SH-SY5Y (cell line): ENCODE measurements around the gene ZFP57.

Experiments used
- GATA2 ChIP-seq: IDR thresholded peaks from 2 replicates; pipeline ENCODE4 v1.6.1; 2011; ENCODE audit warnings: mild to moderate bottlenecking, low read depth, low read length
- GATA3 ChIP-seq: IDR thresholded peaks from 2 replicates; pipeline ENCODE4 v1.6.1; 2011; ENCODE audit warnings: low read depth, mild to moderate bottlenecking, low read length, moderate library complexity

ZFP57 gene

DNA sequence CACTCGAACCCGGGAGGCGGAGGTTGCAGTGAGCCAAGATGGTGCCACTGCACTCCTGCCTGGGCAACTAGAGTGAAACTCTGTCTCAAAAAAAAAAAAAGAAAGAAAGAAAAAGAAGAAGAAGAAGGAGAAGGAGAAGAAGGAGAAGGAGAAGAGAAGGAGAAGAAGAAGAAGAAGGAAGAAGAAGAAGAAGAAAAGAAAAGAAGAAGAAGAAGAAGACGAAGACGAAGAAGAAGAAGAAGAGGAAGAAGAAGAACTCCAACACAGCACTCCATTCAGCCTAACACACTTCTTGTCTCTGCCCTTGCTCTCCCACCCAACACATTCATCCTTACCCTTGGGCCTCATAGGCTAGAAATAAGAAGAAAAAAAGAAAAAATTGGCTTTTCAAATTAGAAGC, 6.9 kb downstream of the ZFP57 start:
- TF ChIP-seq GATA2 (no peak), GATA3 (no peak)

DNA sequence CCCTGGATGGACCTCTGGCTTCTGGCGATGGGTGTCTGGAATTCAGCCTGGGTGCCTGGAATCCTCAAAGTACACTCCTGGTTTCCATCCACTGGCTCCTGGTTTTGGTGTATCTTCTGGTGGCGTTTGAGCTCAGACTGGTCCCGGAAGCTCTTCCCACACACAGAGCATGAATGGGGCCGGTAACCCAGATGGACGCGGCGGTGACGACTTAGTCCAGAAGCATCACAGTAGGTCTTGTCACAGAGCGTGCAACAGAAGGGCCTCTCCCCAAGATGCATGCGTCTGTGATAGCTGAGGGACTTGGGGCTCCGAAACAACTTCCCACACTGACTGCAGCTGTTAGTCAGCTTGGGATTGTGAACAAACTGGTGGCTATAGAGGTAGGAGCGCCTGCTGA, 7.8 kb downstream of the ZFP57 start:
- no peak for TF ChIP-seq GATA2
- TF ChIP-seq GATA3, result no peak

DNA sequence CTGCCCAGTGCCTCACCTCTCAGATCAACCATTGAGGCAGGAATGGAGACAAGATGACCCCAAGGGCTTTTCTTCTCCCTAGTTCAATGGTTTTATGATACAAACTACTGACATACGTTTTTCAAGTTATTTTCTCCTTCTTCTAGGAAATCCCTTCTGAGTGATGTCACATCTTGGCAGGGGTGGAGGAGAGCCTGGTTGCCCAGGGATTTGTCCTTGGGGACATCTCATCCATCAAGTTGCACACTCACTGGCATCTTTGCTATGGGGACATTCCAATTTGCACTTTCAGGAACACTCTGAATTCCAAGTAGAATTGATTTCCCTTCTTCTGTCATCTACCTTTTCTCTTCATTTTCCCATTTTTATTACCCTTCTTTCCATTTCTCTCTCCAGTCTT, 9.9 kb downstream of the ZFP57 start:
- TF ChIP-seq GATA3, result no peak
- TF ChIP-seq GATA2, result no peak

GRCh38 chr6:29667158-29667557, 13.8 kb downstream of the ZFP57 start:
- no peak for TF ChIP-seq GATA2
- TF ChIP-seq GATA3, result no peak

DNA sequence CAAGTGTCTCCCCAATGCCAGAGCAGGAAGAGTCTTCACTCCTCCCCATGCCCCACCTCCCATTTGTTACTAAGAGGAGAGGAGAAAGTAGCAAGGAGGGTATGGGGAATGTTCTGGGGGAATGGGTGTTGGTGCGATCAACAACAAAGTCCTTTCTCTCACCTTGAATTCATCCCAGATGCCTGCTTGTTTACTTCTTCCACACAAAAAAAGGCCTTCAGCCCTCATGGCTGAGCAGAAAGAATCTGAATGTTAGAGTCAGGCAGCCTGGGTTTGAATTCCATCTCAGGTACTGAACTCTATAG, 14.2 kb downstream of the ZFP57 start:
- no peak for TF ChIP-seq GATA3
- TF ChIP-seq GATA2, result no peak

GRCh38 chr6:29665942-29666825, 14.8 kb downstream of the ZFP57 start:
- TF ChIP-seq GATA3 (no peak), GATA2 (no peak)

DNA sequence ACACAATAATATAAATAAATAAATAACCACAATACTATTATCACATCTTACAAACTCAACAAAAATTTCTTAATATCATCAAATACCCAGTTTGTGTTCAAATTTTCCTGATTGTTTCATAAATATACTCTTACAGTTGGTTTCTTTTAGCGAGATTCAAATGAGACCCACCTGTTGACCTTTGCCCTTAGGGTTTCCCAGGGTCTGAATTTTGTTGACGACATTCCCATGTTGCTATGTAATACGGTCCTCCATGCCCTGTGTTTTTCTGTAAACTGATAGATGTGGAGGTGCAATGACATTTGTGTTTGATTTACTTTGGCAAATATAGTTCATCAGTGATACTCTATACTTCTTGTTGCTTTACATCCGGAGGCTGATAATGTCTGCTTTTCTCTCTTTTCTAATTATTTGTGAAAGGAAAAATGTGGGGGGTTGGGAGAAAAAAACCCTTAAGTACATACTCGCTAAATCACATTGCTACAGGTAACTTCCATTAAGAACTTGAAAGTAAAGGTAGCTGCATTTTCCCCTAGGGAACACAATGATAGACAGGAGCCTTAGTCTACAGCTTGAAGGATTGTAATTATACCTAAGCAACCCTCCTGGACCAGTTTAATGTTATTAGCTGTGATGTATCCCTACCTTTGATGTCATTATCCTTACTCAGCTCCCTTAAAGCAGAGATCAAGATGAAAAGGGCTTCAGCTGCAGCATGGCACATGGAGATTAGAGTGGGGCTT, 17.5 kb downstream of the ZFP57 start:
- TF ChIP-seq GATA3 (no peak), GATA2 (no peak)

GRCh38 chr6:29661071-29661470, 19.9 kb downstream of the ZFP57 start:
- no peak for TF ChIP-seq GATA2
- TF ChIP-seq GATA3, result no peak

DNA sequence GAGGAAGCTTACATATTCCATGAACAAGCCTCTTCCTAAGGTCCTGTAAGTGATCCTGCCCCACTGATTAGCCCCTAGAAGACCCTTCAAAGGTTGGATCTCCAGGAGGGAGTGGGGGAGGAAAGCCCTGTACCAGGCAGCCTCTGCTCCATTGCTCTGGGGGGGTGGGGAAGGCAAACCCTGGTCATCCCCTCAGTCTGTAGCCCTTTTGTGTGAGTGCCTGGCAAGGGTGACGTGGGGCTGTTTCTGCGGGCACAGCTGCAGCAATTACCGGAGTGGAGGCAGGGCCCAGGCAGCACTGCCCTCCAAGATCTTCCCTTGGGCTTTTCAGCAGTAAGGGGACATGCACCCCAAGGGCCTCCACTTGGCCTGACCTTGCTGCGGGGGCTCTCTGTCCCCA, 24.2 kb downstream of the ZFP57 start, which contains the start of gene MOG:
Gene MOG (plus strand): TSS at position 295 of the 400 bp plus-strand sequence. CDS start 118 bp downstream, outside the sequence.
- TF ChIP-seq GATA3 (no peak), GATA2 (no peak)

- TF ChIP-seq GATA2, result no peak
- no peak for TF ChIP-seq GATA3
Observed at GRCh38 chr6:29656157-29656556, 24.8 kb downstream of the ZFP57 start.

DNA sequence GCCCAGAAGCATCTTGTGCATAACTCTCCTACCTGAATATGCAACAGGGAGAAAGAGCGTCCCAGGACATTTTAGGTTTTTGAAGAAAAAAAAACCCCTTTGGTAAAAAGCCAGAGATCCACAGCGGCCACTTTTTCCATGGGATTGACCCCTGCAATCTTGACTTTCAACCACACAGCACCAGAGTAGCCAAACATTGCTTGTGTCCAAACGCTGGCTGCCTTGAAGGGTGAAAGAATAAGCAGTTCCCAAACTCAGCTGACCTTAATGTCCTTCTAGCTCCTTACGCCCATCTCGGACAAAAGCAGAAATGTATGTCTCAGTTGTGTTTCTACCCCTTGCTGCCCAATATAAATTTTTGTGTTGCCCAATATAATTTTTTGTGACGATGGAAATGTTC, 25.3 kb downstream of the ZFP57 start:
- TF ChIP-seq GATA3 (no peak), GATA2 (no peak)

GRCh38 chr6:29653452-29654038, 27.4 kb downstream of the ZFP57 start:
- TF ChIP-seq GATA3 (no peak), GATA2 (no peak)

DNA sequence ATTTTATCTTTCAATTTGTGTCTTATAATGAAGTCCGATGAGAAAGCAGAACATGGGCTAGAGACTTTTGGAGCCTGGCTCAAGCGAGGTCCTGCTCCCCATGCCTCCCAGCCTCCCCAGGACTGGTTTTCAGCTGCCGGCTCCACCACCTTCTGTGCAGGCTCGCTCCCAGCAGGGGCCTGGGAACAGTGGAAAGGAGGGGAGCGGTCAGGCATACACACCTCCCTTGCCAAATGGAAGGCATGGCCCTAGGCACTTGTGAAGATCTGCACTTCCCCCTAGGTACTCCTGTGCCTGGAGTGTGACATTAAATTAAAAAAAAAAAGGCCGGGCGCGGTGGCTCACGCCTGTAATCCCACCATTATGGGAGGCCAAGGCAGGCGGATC, 28.8 kb downstream of the ZFP57 start:
- TF ChIP-seq GATA2 (no peak), GATA3 (no peak)

DNA sequence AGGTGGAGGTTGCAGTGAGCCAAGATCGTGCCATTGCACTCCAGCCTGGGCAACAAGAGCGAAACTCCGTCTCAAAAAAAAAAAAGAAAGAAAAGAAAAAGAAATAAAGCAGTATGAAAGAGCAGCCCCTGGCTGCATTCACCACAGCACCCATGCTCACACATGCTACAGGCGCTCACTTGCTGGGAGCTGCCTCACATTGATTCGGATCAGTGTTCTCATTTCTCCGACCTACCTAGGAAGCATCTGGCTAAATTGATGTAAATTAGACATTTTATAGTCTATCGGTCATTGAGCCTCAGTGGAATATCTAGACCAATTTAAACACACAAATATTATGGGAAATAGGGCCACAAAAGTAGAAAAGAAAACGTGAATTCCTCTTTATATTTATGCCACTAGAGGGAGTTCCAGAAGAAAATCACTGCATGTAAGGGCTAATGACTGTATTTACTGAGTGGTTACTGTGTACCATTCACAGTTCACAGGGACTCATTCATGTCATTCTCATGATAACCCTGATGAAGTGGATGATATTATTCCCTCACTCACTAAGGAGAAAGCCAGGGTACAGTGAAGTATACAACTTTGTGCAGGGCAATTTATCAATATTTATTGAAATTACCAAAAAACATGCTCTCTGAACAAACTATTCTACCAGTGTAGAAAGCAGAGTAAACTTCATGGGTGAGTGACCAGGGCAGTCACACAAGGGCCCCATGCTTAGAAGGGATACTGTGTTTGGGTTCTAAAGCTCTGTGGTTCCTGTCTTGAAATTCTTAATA, 29.3 kb downstream of the ZFP57 start:
- no peak for TF ChIP-seq GATA3
- no peak for TF ChIP-seq GATA2
